GM06990 (cell line): Measurements from ENCODE around the gene ARHGEF10L.

Source experiments
- DNase-seq: peaks from one replicate; pipeline ENCODE4 v3.0.0-alpha.2; 2011; ENCODE audit not compliant: insufficient read length; ENCODE audit errors: extremely low read depth
- H3K27me3 ChIP-seq: replicated peaks from 2 replicates; pipeline ENCODE4 v1.6.0; 2011; ENCODE audit warnings: low read length; ENCODE audit not compliant: control insufficient read depth, insufficient read depth
- H3K36me3 ChIP-seq: 2 replicates; pipeline ENCODE4 v1.5.1; 2011; ENCODE audit warnings: low read length; ENCODE audit not compliant: control insufficient read depth, insufficient read depth
- H3K4me3 ChIP-seq: replicated peaks from 2 replicates; pipeline ENCODE4 v1.5.1; 2011; ENCODE audit warnings: low read depth, mild to moderate bottlenecking, control low read depth, low read length
- TF ChIP-seq, protein P1 (sequence below): IDR thresholded peaks from 2 replicates; pipeline ENCODE4 v1.5.1; 2011; ENCODE audit warnings: low read length, control low read depth, mild to moderate bottlenecking, inconsistent platforms; ENCODE audit not compliant: insufficient read depth, poor library complexity, severe bottlenecking

The ARHGEF10L gene

DNA sequence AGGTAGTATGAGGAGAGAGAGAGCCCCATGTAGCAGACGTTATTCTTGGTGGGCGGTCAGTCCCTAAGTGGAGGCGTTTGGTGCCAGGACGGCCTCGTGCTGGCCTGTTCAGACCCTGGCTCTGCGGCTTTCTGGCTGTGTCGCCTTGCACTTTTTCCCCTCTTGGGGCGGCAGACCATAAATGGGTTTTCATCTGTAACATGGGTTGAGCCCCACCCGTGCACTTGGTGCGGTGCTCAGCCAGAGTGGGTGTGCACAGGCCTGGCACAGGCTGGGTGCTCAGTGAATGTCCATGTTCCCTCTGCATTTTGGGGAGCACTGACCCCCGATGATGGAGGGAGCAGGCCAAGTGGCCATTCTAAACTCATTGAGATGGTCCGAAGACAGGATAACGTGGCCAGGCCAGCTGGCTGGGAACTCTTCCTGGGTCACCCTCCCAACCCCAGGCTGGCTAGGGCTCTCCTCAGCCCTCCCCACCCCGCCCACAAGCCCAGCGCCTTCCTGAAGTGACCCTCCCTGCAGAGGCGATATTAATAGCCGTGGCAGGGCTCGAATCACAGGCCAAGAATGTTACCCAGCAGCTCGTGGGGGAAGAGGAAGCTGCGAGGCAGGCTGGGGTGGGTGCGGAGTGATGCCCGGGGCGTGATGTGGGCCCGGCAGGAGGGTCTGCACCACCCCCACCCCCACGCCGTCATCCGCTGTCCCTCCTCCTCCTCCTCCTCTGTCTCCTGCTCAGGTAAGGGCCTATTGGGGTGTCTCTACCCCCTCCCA is 78.5 kb downstream of the ARHGEF10L start:
- TF ChIP-seq, protein P1, sequence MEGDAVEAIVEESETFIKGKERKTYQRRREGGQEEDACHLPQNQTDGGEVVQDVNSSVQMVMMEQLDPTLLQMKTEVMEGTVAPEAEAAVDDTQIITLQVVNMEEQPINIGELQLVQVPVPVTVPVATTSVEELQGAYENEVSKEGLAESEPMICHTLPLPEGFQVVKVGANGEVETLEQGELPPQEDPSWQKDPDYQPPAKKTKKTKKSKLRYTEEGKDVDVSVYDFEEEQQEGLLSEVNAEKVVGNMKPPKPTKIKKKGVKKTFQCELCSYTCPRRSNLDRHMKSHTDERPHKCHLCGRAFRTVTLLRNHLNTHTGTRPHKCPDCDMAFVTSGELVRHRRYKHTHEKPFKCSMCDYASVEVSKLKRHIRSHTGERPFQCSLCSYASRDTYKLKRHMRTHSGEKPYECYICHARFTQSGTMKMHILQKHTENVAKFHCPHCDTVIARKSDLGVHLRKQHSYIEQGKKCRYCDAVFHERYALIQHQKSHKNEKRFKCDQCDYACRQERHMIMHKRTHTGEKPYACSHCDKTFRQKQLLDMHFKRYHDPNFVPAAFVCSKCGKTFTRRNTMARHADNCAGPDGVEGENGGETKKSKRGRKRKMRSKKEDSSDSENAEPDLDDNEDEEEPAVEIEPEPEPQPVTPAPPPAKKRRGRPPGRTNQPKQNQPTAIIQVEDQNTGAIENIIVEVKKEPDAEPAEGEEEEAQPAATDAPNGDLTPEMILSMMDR, result no peak
- H3K36me3 ChIP-seq, result no peaks in the 10 kb centered on the region
- no peak for DNase-seq

DNA sequence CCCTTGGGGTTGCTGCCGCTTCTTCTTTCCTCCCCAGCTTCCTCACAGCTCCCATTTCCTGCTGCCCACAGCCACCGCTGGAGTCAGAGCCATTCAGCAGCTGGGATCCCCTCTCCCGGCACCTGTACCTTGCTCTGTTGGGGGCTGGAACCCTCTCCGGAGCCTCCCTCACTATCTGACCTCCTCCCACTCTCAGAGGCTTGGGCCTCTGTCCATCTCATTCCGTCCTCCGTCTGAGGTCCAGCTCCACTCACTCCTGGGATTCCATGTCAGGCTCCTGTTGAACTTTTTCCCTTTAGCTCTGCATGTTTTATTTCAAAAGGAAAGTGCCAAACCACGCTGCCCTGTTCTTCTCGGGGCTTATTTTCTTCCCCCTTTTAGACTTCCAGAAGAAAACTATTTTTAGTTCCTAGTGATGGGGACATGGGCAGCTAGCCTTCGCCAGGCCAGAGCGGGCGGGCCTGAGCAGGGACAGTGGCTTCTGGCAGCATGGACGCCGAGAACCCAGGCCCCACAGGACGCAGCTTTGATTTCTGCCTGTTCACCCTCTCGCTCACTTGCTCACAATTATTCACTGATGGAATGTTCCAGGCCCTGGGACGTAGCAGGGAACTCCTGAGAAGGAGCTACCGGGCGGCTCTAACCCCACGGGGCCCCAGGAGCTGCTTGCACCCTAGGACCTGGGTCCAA is 79.2 kb downstream of the ARHGEF10L start:
- no peak for DNase-seq
- Histone ChIP-seq H3K4me3 (no peak overlapping the region), H3K36me3 (no peaks in the 10 kb centered on the region), H3K27me3 (peaks cover 3% of the 10 kb centered on the region)
- TF ChIP-seq, protein P1, result no peak

More for the DNA sequence above, 78.5 kb downstream of the ARHGEF10L start:
- Histone ChIP-seq H3K27me3 (peaks cover 3% of the 10 kb centered on the region), H3K4me3 (no peak overlapping the region)

DNA sequence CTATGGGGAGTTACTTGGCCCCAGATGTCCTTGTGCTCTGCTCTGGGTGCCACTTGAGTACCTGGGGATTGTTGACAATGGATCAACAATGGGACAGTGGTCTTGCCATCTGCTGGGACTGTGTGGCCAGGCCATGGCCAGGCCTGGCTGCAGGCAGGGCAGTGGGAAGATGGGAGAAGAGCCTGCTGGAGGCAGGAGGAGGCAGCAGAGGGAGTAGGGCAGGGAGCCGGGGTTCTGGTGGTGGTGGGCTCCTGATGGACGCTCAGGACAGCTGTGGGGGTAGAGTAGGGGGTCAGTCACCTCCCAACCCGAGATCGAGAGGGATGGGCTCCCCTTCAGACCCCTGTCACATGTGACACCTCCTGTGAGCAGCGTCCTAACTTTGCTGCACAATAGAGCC is 81.0 kb downstream of the ARHGEF10L start:
- Histone ChIP-seq H3K4me3 (no peak overlapping the region), H3K27me3 (peaks cover 3% of the 10 kb centered on the region), H3K36me3 (no peaks in the 10 kb centered on the region)
- DNase-seq, result no peak
- TF ChIP-seq, protein P1, result no peak

DNA sequence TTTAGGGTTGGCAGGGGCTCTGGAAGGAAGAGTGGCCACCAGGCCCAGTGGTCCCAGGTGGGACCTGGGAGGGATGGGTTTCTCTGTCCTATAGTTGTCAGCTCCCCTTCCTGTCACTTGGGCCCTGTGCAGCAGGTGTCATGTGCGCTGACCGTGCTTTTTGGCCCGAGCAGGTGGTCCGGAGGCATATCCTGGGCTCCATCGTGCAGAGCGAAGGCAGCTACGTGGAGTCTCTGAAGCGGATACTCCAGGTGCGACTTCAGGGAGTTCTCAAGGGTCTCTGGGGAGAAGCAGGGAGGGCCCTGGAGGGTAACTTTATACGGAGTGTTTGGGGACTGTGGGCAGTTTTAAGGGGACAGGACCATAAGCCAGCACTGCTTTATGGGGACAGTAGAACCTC is 82.2 kb downstream of the ARHGEF10L start:
- TF ChIP-seq, protein P1, result no peak
- no peaks in the 10 kb centered on the region for H3K36me3 ChIP-seq
- peaks cover 3% of the 10 kb centered on the region for H3K27me3 ChIP-seq
- H3K4me3 ChIP-seq, result no peak overlapping the region
- DNase-seq, result no peak

DNA sequence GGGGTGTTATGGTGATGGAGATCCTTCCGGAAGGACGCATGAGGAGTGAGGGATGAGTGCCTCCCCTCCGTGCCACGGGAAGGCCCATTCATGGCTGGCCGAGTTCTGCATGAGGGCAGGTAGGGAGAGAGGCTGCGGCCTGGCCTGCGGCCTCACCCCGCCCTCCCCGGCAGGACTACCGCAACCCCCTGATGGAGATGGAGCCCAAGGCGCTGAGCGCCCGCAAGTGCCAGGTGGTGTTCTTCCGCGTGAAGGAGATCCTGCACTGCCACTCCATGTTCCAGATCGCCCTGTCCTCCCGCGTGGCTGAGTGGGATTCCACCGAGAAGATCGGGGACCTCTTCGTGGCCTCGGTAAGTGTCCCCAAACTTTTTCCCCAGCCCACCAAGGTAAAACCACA is 83.3 kb downstream of the ARHGEF10L start:
- Histone ChIP-seq H3K27me3 (peaks cover 3% of the 10 kb centered on the region), H3K36me3 (no peaks in the 10 kb centered on the region), H3K4me3 (no peak overlapping the region)
- TF ChIP-seq, protein P1, result no peak
- no peak for DNase-seq
